Parathyroid adenoma (tissue), 2 donors: ENCODE results near the gene TBXAS1.

Experiments used
- H2AFZ ChIP-seq: fragments of 300-600 bp; sonication (generic); one replicate; pipeline ENCODE4 v1.7.0; 2017; ENCODE audit warnings: antibody characterized with exemption, mild to moderate bottlenecking
- H3K27ac ChIP-seq: fragments of 300-600 bp; sonication (generic); one replicate; pipeline ENCODE4 v1.7.0; 2017
- H3K27me3 ChIP-seq: fragments of 300-600 bp; sonication (generic); one replicate; pipeline ENCODE4 v1.7.0; 2017; ENCODE audit warnings: low read length; ENCODE audit not compliant: control insufficient read depth, insufficient read depth
- H3K36me3 ChIP-seq: fragments of 300-600 bp; sonication (generic); one replicate; pipeline ENCODE4 v1.7.0; 2017; ENCODE audit warnings: low read length; ENCODE audit not compliant: control insufficient read depth, insufficient read depth
- H3K4me1 ChIP-seq: fragments of 300-600 bp; sonication (generic); one replicate; pipeline ENCODE4 v1.7.0; 2017; ENCODE audit warnings: control low read depth
- H3K4me2 ChIP-seq: fragments of 300-600 bp; sonication (generic); one replicate; pipeline ENCODE4 v1.7.0; 2017; ENCODE audit warnings: low read length
- H3K4me3 ChIP-seq: fragments of 300-600 bp; sonication (generic); one replicate; pipeline ENCODE4 v1.7.0; 2017; ENCODE audit warnings: low read depth, low read length
- H3K79me2 ChIP-seq: fragments of 300-600 bp; sonication (generic); one replicate; pipeline ENCODE4 v1.7.0; 2017; ENCODE audit warnings: control low read depth
- H3K9ac ChIP-seq: fragments of 300-600 bp; sonication (generic); one replicate; pipeline ENCODE4 v1.7.0; 2017; ENCODE audit warnings: mild to moderate bottlenecking
- H3K9me3 ChIP-seq: fragments of 300-600 bp; sonication (generic); one replicate; pipeline ENCODE4 v1.7.0; 2017; ENCODE audit warnings: low read length; ENCODE audit not compliant: control insufficient read depth
- CTCF ChIP-seq: fragments of 300-600 bp; sonication (generic); IDR thresholded peaks from one replicate; pipeline ENCODE4 v1.7.0; 2017; ENCODE audit warnings: antibody characterized with exemption, mild to moderate bottlenecking
- donor health status: primary hyperparathyroidism.

TBXAS1 gene

GRCh38 chr7:140054751-140055150, 225.7 kb downstream of the TBXAS1 start:
- Histone ChIP-seq H3K4me3 (no peak overlapping the region), H2AFZ (no peak overlapping the region), H3K79me2 (no peaks in the 10 kb centered on the region), H3K4me2 (no peak overlapping the region), H3K9me3 (no peaks in the 10 kb centered on the region), H3K36me3 (no peaks in the 10 kb centered on the region), H3K4me1 (peaks cover 8% of the 10 kb centered on the region), H3K9ac (no peak overlapping the region), H3K27me3 (no peaks in the 10 kb centered on the region), H3K27ac (no peak overlapping the region)
- no peak for TF ChIP-seq CTCF

- Histone ChIP-seq H2AFZ (no peak overlapping the region), H3K36me3 (no peaks in the 10 kb centered on the region), H3K27me3 (no peaks in the 10 kb centered on the region), H3K27ac (no peak overlapping the region), H3K9ac (no peak overlapping the region), H3K4me2 (no peak overlapping the region), H3K79me2 (no peaks in the 10 kb centered on the region), H3K4me1 (peaks cover 13% of the 10 kb centered on the region), H3K4me3 (no peak overlapping the region), H3K9me3 (no peaks in the 10 kb centered on the region)
- no peak for TF ChIP-seq CTCF
These were observed 226.8 kb downstream of the TBXAS1 start for GRCh38 chr7:140055833-140056232.

GRCh38 chr7:140056431-140057142, 227.5 kb downstream of the TBXAS1 start:
- Histone ChIP-seq H3K4me2 (no peak overlapping the region), H3K9me3 (no peaks in the 10 kb centered on the region)

GRCh38 chr7:140057143-140057535, 228.1 kb downstream of the TBXAS1 start:
- peaks cover 17% of the 10 kb centered on the region for H3K4me1 ChIP-seq
- H3K9ac ChIP-seq = no peak overlapping the region
- no peak overlapping the region for H2AFZ ChIP-seq
- no peak overlapping the region for H3K4me2 ChIP-seq
- no peak overlapping the region for H3K4me3 ChIP-seq
- no peaks in the 10 kb centered on the region for H3K79me2 ChIP-seq
- no peaks in the 10 kb centered on the region for H3K9me3 ChIP-seq
- no peak for TF ChIP-seq CTCF
- H3K27me3 ChIP-seq = no peaks in the 10 kb centered on the region
- no peak overlapping the region for H3K27ac ChIP-seq
- no peaks in the 10 kb centered on the region for H3K36me3 ChIP-seq

More at GRCh38 chr7:140056431-140057142, 227.5 kb downstream of the TBXAS1 start:
- no peak overlapping the region for H2AFZ ChIP-seq
- H3K9ac ChIP-seq = no peak overlapping the region
- H3K36me3 ChIP-seq = no peaks in the 10 kb centered on the region
- TF ChIP-seq CTCF = no peak
- no peak overlapping the region for H3K27ac ChIP-seq
- no peaks in the 10 kb centered on the region for H3K27me3 ChIP-seq
- no peak overlapping the region for H3K4me3 ChIP-seq
- peaks cover 15% of the 10 kb centered on the region for H3K4me1 ChIP-seq
- no peaks in the 10 kb centered on the region for H3K79me2 ChIP-seq

- Histone ChIP-seq H3K9me3 (no peaks in the 10 kb centered on the region), H3K79me2 (no peaks in the 10 kb centered on the region), H3K27ac (no peak overlapping the region), H3K27me3 (no peaks in the 10 kb centered on the region), H3K4me3 (no peak overlapping the region), H3K36me3 (no peaks in the 10 kb centered on the region), H3K4me2 (no peak overlapping the region), H3K4me1 (peaks cover 17% of the 10 kb centered on the region), H3K9ac (no peak overlapping the region), H2AFZ (no peak overlapping the region)
- no peak for TF ChIP-seq CTCF
These were observed 229.5 kb downstream of the TBXAS1 start for GRCh38 chr7:140058517-140058916.
